CD4-positive, alpha-beta T cell treated with Interferon gamma for 1 hour (primary cell): ENCODE results near the gene BMP10.
"Not testable (repeated sequence)": the region's sequence is repeated elsewhere in the genome, so short reads cannot be mapped to it uniquely, and the experiment has no call there.

Experiments
- DNase-seq: peaks from one replicate; pipeline ENCODE4 v3.0.0-alpha.2; 2020

BMP10 gene

GRCh38 chr2:68871159-68871764, at the start of gene BMP10:
BMP10 (minus strand) TSS chr2:68871397; CDS start chr2:68871358, 39 bp downstream.
- no peak for DNase-seq

GRCh38 chr2:68920481-68921170, 49.4 kb upstream of the BMP10 start:
- DNase-seq, result no peak

GRCh38 chr2:68918497-68918896, 47.3 kb upstream of the BMP10 start:
- no peak for DNase-seq

- no peak for DNase-seq
These were observed 46.0 kb upstream of the BMP10 start for GRCh38 chr2:68917034-68917718.

GRCh38 chr2:68916226-68916625, 45.0 kb upstream of the BMP10 start:
- no peak for DNase-seq

- no peak for DNase-seq
These were observed 44.2 kb upstream of the BMP10 start for GRCh38 chr2:68915393-68915792.

- no peak for DNase-seq
These were observed 42.2 kb upstream of the BMP10 start for GRCh38 chr2:68913359-68913758.

GRCh38 chr2:68912732-68913131, 41.5 kb upstream of the BMP10 start:
- DNase-seq, result peak; percentile 26

GRCh38 chr2:68912111-68912510, 40.9 kb upstream of the BMP10 start:
- DNase-seq, result no peak

GRCh38 chr2:68911709-68912108, 40.5 kb upstream of the BMP10 start:
- DNase-seq, result no peak

GRCh38 chr2:68911246-68911645, 40.0 kb upstream of the BMP10 start:
- no peak for DNase-seq

GRCh38 chr2:68909793-68910674, 38.8 kb upstream of the BMP10 start:
- peak; percentile 62 for DNase-seq

- DNase-seq, result peak; percentile 81
These were observed 37.3 kb upstream of the BMP10 start for GRCh38 chr2:68908392-68908970.

- DNase-seq, result no peak
These were observed 36.7 kb upstream of the BMP10 start for GRCh38 chr2:68907920-68908253.

GRCh38 chr2:68907232-68907919, 36.2 kb upstream of the BMP10 start:
- DNase-seq, result no peak

- DNase-seq, result no peak
These were observed 35.5 kb upstream of the BMP10 start for GRCh38 chr2:68906716-68907115.

- no peak for DNase-seq
These were observed 33.9 kb upstream of the BMP10 start for GRCh38 chr2:68905116-68905515.

- DNase-seq, result no peak
These were observed 30.4 kb upstream of the BMP10 start for GRCh38 chr2:68901561-68901960.

GRCh38 chr2:68901199-68901514, 30.0 kb upstream of the BMP10 start:
- DNase-seq, result no peak

GRCh38 chr2:68900496-68901198, 29.4 kb upstream of the BMP10 start:
- DNase-seq, result no peak

- DNase-seq, result not testable (repeated sequence)
These were observed 24.8 kb upstream of the BMP10 start for GRCh38 chr2:68895981-68896380.

GRCh38 chr2:68889500-68889899, 18.3 kb upstream of the BMP10 start:
- DNase-seq, result no peak
